Esophagus squamous epithelium (tissue), 4 donors: ENCODE results near the gene PDSS1.

Source experiments
- CTCF ChIP-seq, 6 experiments: fragments of 450-650 bp in 4 of 6; fragments of 200-600 bp in 2 of 6; sonication (generic) in 2 of 6; IDR thresholded peaks; one replicate each; pipeline ENCODE4 v1.5.1; 2016 to 2019; ENCODE audit warnings: antibody characterized with exemption in 6 of 6, mild to moderate bottlenecking in 4 of 6, moderate library complexity in 4 of 6
- POLR2A ChIP-seq, 4 donors: fragments of 450-650 bp; IDR thresholded peaks; one replicate each; pipeline ENCODE4 v1.6.1; 2017; ENCODE audit warnings: antibody characterized with exemption in 4 of 4, mild to moderate bottlenecking in 4 of 4, moderate library complexity in 3 of 4

GRCh38 chr10:26698909-26699308 is 1.4 kb downstream of the PDSS1 start:
- no peak for TF ChIP-seq CTCF (IDR thresholded peaks at IDR 0.05)
- no peak for TF ChIP-seq POLR2A (IDR thresholded peaks at IDR 0.05)
